ENCODE results near the gene PHACTR3. TPM values are rescaled to one million over a fixed set of nuclear protein-coding genes. Genes with fewer than 3 reads are reported as not detected.

The PHACTR3 gene
- total RNA-seq, 2 experiments from 2014 or later, result not detected

GRCh38 chr20:59726281-59726595, 121.9 kb downstream of the PHACTR3 start:
- no peaks in the 10 kb centered on the region for H3K27me3 Mint-ChIP-seq
- POLR2A ChIA-PET, result no interaction called here
- no peak overlapping the region for H3K27ac Mint-ChIP-seq
- no peak for DNase-seq
- no peak overlapping the region for H3K4me3 Mint-ChIP-seq
- no peaks in the 10 kb centered on the region for H3K9me3 Mint-ChIP-seq
- CTCF ChIA-PET, result no interaction called here
- H3K4me1 Mint-ChIP-seq, result no peaks in the 10 kb centered on the region
- H3K36me3 Mint-ChIP-seq (ENCODE audit: low read depth), result no peaks in the 10 kb centered on the region

DNA sequence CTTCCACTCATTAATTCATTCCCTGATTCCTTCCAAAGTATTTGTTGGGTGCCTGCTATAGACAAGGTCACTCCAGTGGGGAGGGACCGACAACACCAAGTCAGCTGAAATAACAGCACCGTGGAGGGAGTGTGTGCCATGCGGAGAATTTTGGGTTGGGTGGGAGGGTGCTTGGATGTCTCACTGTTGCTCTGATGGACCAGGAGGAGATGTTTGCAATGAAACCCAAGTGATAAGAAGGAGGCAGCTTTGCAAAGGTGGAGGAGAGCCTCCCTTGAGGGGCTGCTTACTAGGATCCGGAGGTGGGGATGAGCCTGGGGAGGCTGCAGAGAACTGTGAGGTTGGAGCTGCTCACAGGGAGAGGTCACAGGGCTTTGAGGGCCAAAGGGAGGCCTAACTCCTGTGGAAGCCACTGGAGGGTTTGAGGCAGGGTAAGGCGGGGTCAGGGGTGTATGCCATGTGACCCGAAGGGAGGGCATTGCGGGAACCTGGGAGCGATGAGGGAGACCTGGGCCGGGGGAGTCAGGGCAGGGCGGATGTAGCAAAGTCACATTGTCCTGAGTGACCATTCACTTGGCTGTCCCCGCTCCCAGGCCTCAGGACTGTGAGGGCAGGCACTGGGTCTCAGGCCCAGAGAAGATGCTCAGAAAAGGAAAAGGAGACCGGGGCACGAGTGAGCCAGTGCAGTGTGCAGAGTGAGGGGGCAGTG, 124.5 kb downstream of the PHACTR3 start:
- peaks cover 2% of the 10 kb centered on the region for H3K27me3 Mint-ChIP-seq
- H3K4me1 Mint-ChIP-seq, result no peaks in the 10 kb centered on the region
- no peak overlapping the region for H3K4me3 Mint-ChIP-seq
- ChIA-PET CTCF (interaction anchor here (0.6 kb wide), 1 partner anchor 128 kb away, joined by 3 read pairs; no protein-coding TSS in a partner anchor), POLR2A (no interaction called here)
- no peak for DNase-seq
- no peak overlapping the region for H3K27ac Mint-ChIP-seq
- no peaks in the 10 kb centered on the region for H3K36me3 Mint-ChIP-seq (ENCODE audit: low read depth)
- no peaks in the 10 kb centered on the region for H3K9me3 Mint-ChIP-seq

DNA sequence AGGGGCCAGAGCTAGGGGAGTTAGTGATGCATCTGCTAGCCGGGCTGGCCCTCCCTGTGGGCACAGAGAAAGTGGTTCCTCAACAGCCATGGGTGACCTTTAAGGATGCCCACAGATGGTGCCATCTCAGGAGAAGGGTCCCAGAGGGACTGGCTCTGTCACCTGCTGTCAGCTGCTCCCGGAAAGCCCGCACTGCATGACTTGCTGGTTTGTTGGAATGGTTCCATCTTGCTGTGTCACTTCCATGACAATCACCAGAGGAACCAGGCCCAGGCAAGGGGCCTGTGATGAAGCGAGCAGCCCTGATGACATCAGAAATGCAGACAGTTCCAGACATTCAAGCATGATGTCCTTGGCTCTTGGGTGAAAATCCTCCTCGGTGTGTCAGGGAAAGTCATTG, 125.2 kb downstream of the PHACTR3 start:
- ChIA-PET CTCF (no interaction called here), POLR2A (no interaction called here)
- no peak overlapping the region for H3K27ac Mint-ChIP-seq
- no peaks in the 10 kb centered on the region for H3K36me3 Mint-ChIP-seq (ENCODE audit: low read depth)
- no peak overlapping the region for H3K4me3 Mint-ChIP-seq
- peaks cover 2% of the 10 kb centered on the region for H3K27me3 Mint-ChIP-seq
- DNase-seq, result no peak
- H3K4me1 Mint-ChIP-seq, result no peaks in the 10 kb centered on the region
- H3K9me3 Mint-ChIP-seq, result no peaks in the 10 kb centered on the region

DNA sequence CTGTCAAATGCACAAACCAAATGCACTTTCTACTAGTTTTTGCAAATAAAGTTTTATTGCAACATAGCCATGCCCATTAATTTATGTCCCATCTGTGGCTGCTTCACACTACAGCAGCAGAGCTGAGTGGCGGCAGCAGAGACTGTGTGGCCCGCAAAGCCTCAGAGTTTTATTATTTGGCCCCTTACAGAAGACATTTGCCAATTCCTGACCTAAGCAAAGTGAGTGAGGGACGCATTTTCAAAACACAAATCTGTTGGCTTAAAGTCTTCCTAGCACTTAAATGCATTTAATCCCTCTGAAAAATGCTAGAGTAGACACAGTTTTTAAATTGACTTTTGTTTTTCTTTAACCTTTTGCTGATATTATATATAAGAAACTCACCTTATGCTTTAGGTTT, 126.4 kb downstream of the PHACTR3 start:
- CTCF ChIA-PET, result no interaction called here
- H3K4me1 Mint-ChIP-seq, result no peaks in the 10 kb centered on the region
- no peak for DNase-seq
- H3K27me3 Mint-ChIP-seq, result peaks cover 2% of the 10 kb centered on the region
- no peaks in the 10 kb centered on the region for H3K9me3 Mint-ChIP-seq
- H3K27ac Mint-ChIP-seq, result no peak overlapping the region
- no peaks in the 10 kb centered on the region for H3K36me3 Mint-ChIP-seq (ENCODE audit: low read depth)
- no peak overlapping the region for H3K4me3 Mint-ChIP-seq
- POLR2A ChIA-PET, result no interaction called here

DNA sequence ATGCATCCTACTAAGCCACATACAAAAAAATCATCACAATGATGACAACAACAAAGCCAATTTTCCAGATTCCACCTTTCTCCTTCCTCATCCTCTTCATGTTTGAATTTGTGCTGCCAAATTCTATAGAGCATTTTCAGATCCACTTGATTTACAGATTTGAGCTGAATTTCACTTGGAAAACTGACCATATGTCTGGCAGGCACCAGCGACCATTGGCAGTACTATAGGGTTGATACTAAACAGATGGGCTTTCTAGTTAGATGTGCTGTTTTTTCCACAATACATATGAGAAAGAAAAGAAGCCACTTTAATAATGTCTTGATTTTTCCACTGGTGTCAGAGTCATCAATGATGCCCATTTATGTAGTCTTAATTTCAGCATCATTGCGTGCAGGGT, 127.0 kb downstream of the PHACTR3 start:
- POLR2A ChIA-PET, result no interaction called here
- no peak for DNase-seq
- Mint-ChIP-seq H3K27ac (no peak overlapping the region), H3K36me3 (ENCODE audit: low read depth) (no peaks in the 10 kb centered on the region), H3K4me1 (no peaks in the 10 kb centered on the region), H3K4me3 (no peak overlapping the region), H3K27me3 (peaks cover 2% of the 10 kb centered on the region), H3K9me3 (no peaks in the 10 kb centered on the region)
- CTCF ChIA-PET, result no interaction called here

- no peak for DNase-seq
- ChIA-PET CTCF (no interaction called here), POLR2A (no interaction called here)
- Mint-ChIP-seq H3K9me3 (no peaks in the 10 kb centered on the region), H3K4me1 (no peaks in the 10 kb centered on the region), H3K36me3 (ENCODE audit: low read depth) (no peaks in the 10 kb centered on the region), H3K4me3 (no peak overlapping the region), H3K27ac (no peak overlapping the region), H3K27me3 (peaks cover 2% of the 10 kb centered on the region)
Observed at GRCh38 chr20:59733351-59733750, 129.0 kb downstream of the PHACTR3 start.

DNA sequence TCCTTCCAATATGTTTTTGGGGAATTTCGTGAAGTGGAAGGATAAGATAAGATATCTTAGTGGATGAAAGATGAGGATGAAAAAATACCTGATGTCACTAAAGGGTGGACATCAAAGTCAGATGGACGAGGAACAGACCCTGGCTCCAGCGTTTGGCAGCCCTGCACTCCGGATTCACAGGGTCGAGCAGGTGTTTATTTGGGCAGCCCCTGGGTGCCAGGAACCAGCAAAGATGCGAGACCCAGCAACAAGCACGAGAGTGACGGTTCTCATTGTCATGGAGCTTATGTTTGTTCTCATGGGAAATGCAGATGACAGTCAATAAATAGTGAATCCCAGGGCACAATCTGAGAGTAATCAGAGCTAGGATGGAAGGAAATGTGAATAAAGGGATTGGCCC, 131.1 kb downstream of the PHACTR3 start:
- POLR2A ChIA-PET, result no interaction called here
- Mint-ChIP-seq H3K4me3 (no peak overlapping the region), H3K27ac (no peak overlapping the region), H3K9me3 (no peaks in the 10 kb centered on the region), H3K36me3 (ENCODE audit: low read depth) (no peaks in the 10 kb centered on the region), H3K27me3 (peaks cover 2% of the 10 kb centered on the region), H3K4me1 (no peaks in the 10 kb centered on the region)
- CTCF ChIA-PET, result no interaction called here
- DNase-seq, result no peak

DNA sequence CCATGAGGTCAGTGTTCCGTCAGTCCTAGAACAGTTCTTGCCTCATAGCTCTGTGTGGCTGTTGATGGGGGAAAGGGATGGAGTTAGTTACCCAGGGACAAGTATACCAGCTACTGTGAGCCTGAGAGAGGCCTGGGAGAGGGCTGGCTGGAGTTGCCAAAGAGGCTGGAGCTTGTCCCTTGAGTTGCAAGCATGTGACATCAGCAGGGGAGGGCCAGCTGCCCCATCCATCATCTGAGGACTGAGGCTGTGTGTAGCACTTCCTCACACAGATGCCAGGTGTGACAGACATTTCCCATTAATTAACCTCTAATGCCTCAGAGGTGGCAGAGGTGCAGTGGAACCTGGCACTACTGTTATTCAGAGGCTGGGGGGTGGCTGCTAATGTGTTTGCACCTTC, 131.6 kb downstream of the PHACTR3 start:
- H3K36me3 Mint-ChIP-seq (ENCODE audit: low read depth), result no peaks in the 10 kb centered on the region
- H3K9me3 Mint-ChIP-seq, result no peaks in the 10 kb centered on the region
- ChIA-PET POLR2A (no interaction called here), CTCF (no interaction called here)
- H3K4me1 Mint-ChIP-seq, result no peaks in the 10 kb centered on the region
- H3K27me3 Mint-ChIP-seq, result peaks cover 2% of the 10 kb centered on the region
- no peak for DNase-seq
- H3K4me3 Mint-ChIP-seq, result no peak overlapping the region
- no peak overlapping the region for H3K27ac Mint-ChIP-seq

DNA sequence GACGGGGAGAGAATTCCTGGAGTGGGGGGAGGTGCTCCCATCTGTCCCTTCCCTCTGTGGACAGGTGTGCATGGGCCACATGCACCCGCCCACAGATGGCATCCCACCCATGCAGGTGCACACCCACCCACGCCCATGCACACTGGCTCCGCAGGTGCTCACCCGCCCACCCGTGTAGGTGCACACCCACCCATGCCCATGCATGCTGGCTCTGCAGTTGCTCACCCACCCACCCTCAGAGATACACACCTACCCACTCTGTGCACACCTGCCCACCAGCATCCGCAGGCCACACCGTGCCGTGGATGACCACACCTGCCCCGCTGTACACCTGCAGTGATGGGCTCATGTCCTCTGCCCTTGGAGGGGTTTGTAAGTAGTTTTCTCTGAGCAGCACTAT, 132.0 kb downstream of the PHACTR3 start:
- no peaks in the 10 kb centered on the region for H3K4me1 Mint-ChIP-seq
- H3K27me3 Mint-ChIP-seq, result peaks cover 2% of the 10 kb centered on the region
- POLR2A ChIA-PET, result no interaction called here
- no peaks in the 10 kb centered on the region for H3K9me3 Mint-ChIP-seq
- CTCF ChIA-PET, result no interaction called here
- no peak overlapping the region for H3K4me3 Mint-ChIP-seq
- no peaks in the 10 kb centered on the region for H3K36me3 Mint-ChIP-seq (ENCODE audit: low read depth)
- no peak for DNase-seq
- H3K27ac Mint-ChIP-seq, result no peak overlapping the region

- no peaks in the 10 kb centered on the region for H3K4me1 Mint-ChIP-seq
- H3K27me3 Mint-ChIP-seq, result peaks cover 2% of the 10 kb centered on the region
- no peaks in the 10 kb centered on the region for H3K36me3 Mint-ChIP-seq (ENCODE audit: low read depth)
- no peak overlapping the region for H3K4me3 Mint-ChIP-seq
- DNase-seq, result no peak
- no peaks in the 10 kb centered on the region for H3K9me3 Mint-ChIP-seq
- ChIA-PET CTCF (no interaction called here), POLR2A (no interaction called here)
- H3K27ac Mint-ChIP-seq, result peak overlapping the region; percentile 15
Observed at GRCh38 chr20:59737073-59737666, 132.8 kb downstream of the PHACTR3 start.

GRCh38 chr20:59737816-59738215, 133.5 kb downstream of the PHACTR3 start:
- Mint-ChIP-seq H3K27ac (no peak overlapping the region), H3K4me3 (no peak overlapping the region), H3K4me1 (no peaks in the 10 kb centered on the region), H3K27me3 (no peaks in the 10 kb centered on the region), H3K36me3 (ENCODE audit: low read depth) (no peaks in the 10 kb centered on the region), H3K9me3 (no peaks in the 10 kb centered on the region)
- no peak for DNase-seq
- ChIA-PET CTCF (no interaction called here), POLR2A (no interaction called here)

GRCh38 chr20:59738851-59739250, 134.5 kb downstream of the PHACTR3 start:
- no peak for DNase-seq
- Mint-ChIP-seq H3K9me3 (no peaks in the 10 kb centered on the region), H3K27me3 (no peaks in the 10 kb centered on the region), H3K36me3 (ENCODE audit: low read depth) (no peaks in the 10 kb centered on the region), H3K27ac (no peak overlapping the region), H3K4me3 (no peak overlapping the region), H3K4me1 (no peaks in the 10 kb centered on the region)
- CTCF ChIA-PET, result no interaction called here
- POLR2A ChIA-PET, result no interaction called here

DNA sequence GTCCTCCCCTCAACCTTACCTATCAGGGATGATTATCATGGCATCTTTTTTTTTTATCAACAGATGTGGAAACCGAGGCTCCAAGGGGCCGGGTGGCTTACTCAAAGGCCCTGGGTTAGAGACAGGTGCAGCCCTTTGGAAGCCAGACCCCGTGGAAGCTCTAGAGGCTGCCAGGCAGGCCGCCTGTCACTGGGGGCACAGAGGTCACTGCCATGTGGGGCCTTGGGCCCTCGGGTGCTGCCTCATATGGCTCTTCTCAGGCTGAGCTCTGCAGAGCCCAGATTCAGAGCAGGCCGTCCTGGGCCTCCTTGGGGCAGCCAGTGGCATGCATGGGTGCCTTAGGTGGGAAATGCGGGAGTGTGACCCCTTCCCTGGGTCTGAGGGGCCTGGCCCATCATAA, 136.3 kb downstream of the PHACTR3 start:
- ChIA-PET POLR2A (no interaction called here), CTCF (no interaction called here)
- H3K36me3 Mint-ChIP-seq (ENCODE audit: low read depth), result no peaks in the 10 kb centered on the region
- H3K27me3 Mint-ChIP-seq, result no peaks in the 10 kb centered on the region
- H3K9me3 Mint-ChIP-seq, result no peaks in the 10 kb centered on the region
- no peak for DNase-seq
- no peaks in the 10 kb centered on the region for H3K4me1 Mint-ChIP-seq
- H3K4me3 Mint-ChIP-seq, result no peak overlapping the region
- no peak overlapping the region for H3K27ac Mint-ChIP-seq

GRCh38 chr20:59741073-59741472, 136.7 kb downstream of the PHACTR3 start:
- H3K36me3 Mint-ChIP-seq (ENCODE audit: low read depth), result no peaks in the 10 kb centered on the region
- no peaks in the 10 kb centered on the region for H3K27me3 Mint-ChIP-seq
- no peak overlapping the region for H3K4me3 Mint-ChIP-seq
- no peak for DNase-seq
- no peaks in the 10 kb centered on the region for H3K4me1 Mint-ChIP-seq
- CTCF ChIA-PET, result no interaction called here
- H3K9me3 Mint-ChIP-seq, result no peaks in the 10 kb centered on the region
- H3K27ac Mint-ChIP-seq, result no peak overlapping the region
- POLR2A ChIA-PET, result no interaction called here

Measured in activated CD4-positive, alpha-beta T cell treated with anti-CD3 and anti-CD28 coated beads, Interleukin-2, amount 10 ng/mL, durations not matched to agents 7 days and 5 days (primary cell).